ENCODE data around the gene PBX2. TPM values are rescaled to one million over a fixed set of nuclear protein-coding genes. Genes with fewer than 3 reads are reported as not detected.

The PBX2 gene
- total and polyA plus RNA-seq, 4 donors = 1.5 to 52.5 (median 18.7) TPM

DNA sequence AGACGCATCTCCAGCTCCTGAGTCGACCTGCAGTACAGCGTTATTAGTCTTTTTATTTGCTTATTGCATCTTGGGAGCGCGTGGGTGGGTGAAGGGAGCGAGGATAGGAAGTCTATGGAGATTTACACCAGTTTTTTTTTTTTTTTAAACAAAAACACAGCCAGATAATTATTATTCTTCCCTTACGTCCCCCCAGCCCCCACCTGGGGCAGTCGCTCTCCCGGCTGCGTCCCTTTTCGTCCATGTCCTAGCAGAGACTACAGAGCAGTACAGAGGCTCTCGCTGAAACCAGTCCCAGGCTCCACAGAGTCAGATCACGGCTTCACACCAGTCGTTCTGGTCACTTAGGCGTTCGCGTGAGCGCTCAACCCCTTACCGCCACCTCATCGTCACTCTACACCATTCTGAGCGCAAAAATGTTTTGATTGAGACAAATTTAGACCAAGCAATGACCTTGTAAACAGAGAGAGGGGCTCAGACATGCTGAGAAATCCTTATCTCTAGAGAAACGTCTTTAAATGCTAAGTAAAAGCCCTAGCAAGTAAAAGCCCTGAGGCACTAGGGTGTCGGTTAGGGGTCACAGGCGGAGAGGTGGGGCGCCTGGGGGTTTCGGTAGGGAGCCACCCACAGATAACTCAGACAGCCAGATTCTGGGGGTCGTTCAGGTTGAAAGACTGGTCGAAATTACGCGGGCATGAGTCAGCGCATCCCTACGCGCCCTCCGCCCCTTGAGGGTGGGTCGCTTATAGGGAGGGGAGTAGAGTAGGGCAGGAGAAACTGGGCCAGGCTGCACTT is 37.0 kb downstream of the PBX2 start:
- peaks cover 0 to 2% (median 0%) of the 10 kb centered on the region in 4 donors for H3K9me3 ChIP-seq (ENCODE audit: control insufficient read depth in 4 of 4, low read length in 3 of 4)
- no peak overlapping the region for H3K9ac ChIP-seq (ENCODE audit: low read depth in 1 of 2, low read length in 2 of 2)
- no peak for TF ChIP-seq FOXA1 (IDR thresholded peaks at IDR 0.05)
- TF ChIP-seq NR2F2 (IDR thresholded peaks at IDR 0.05) = no peak
- TF ChIP-seq, protein P1, sequence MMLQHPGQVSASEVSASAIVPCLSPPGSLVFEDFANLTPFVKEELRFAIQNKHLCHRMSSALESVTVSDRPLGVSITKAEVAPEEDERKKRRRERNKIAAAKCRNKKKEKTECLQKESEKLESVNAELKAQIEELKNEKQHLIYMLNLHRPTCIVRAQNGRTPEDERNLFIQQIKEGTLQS (IDR thresholded peaks at IDR 0.05) = no peak
- TF ChIP-seq ZBTB33 (IDR thresholded peaks at IDR 0.05) = no peak
- TF ChIP-seq FOXA2 (IDR thresholded peaks at IDR 0.05) = no peak
- TF ChIP-seq JUND (IDR thresholded peaks at IDR 0.05) = no peak
- no peak for TF ChIP-seq GABPA (IDR thresholded peaks at IDR 0.05 in 1 of 2, conservative IDR thresholded peaks at IDR 0.05 in 1 of 2)
- TF ChIP-seq SP1 (IDR thresholded peaks at IDR 0.05) = no peak
- TF ChIP-seq HNF4A (conservative IDR thresholded peaks at IDR 0.05) = no peak
- TF ChIP-seq EGR1 (IDR thresholded peaks at IDR 0.05; ENCODE audit: low read depth in 2 of 2) = no peak
- TF ChIP-seq, protein P2, sequence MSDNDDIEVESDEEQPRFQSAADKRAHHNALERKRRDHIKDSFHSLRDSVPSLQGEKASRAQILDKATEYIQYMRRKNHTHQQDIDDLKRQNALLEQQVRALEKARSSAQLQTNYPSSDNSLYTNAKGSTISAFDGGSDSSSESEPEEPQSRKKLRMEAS (IDR thresholded peaks at IDR 0.05) = no peak
- TF ChIP-seq HNF4G (IDR thresholded peaks at IDR 0.05) = no peak
- TF ChIP-seq, protein P3, sequence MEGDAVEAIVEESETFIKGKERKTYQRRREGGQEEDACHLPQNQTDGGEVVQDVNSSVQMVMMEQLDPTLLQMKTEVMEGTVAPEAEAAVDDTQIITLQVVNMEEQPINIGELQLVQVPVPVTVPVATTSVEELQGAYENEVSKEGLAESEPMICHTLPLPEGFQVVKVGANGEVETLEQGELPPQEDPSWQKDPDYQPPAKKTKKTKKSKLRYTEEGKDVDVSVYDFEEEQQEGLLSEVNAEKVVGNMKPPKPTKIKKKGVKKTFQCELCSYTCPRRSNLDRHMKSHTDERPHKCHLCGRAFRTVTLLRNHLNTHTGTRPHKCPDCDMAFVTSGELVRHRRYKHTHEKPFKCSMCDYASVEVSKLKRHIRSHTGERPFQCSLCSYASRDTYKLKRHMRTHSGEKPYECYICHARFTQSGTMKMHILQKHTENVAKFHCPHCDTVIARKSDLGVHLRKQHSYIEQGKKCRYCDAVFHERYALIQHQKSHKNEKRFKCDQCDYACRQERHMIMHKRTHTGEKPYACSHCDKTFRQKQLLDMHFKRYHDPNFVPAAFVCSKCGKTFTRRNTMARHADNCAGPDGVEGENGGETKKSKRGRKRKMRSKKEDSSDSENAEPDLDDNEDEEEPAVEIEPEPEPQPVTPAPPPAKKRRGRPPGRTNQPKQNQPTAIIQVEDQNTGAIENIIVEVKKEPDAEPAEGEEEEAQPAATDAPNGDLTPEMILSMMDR (IDR thresholded peaks at IDR 0.05; ENCODE audit: low read depth, low read length, missing input control) = no peak
- no peak for TF ChIP-seq TAF1 (conservative IDR thresholded peaks at IDR 0.05)
- no peak for TF ChIP-seq REST (IDR thresholded peaks at IDR 0.05)
- no peak for TF ChIP-seq RXRA (IDR thresholded peaks at IDR 0.05)
- no peak for TF ChIP-seq RAD21 (IDR thresholded peaks at IDR 0.05)
- no peak for TF ChIP-seq YY1 (IDR thresholded peaks at IDR 0.05)
- H3K27me3 ChIP-seq (ENCODE audit: control insufficient read depth in 4 of 4, insufficient read depth in 4 of 4, low read length in 3 of 4) = peaks cover 0 to 5% (median 0%) of the 10 kb centered on the region in 4 donors
- H3K27ac ChIP-seq (ENCODE audit: low read depth in 1 of 2, low read length in 2 of 2) = peak overlapping the region; percentile 10 to 88
- WGBS = 54% methylated on average over 35 of the region's 35 CpGs
- peak; percentile 72 for DNase-seq (ENCODE audit: low spot score)
- peaks cover 3 to 8% (median 6%) of the 10 kb centered on the region in 4 donors for H3K36me3 ChIP-seq (ENCODE audit: control insufficient read depth in 4 of 4, insufficient read depth in 3 of 4, low read depth in 1 of 4, low read length in 3 of 4)
- H3K4me3 ChIP-seq (ENCODE audit: low read depth in 1 of 3, low read length in 3 of 3) = peak overlapping the region in 1 of 3 donors; percentile 66
- peaks cover 6 to 26% (median 13%) of the 10 kb centered on the region in 4 donors for H3K4me1 ChIP-seq (ENCODE audit: control insufficient read depth in 4 of 4, insufficient read depth in 4 of 4, low read length in 3 of 4)
